ENCODE data around the gene CATSPERB. TPM values are rescaled to one million over a fixed set of nuclear protein-coding genes. Genes with fewer than 3 reads are reported as not detected.

Gene CATSPERB, protein sequence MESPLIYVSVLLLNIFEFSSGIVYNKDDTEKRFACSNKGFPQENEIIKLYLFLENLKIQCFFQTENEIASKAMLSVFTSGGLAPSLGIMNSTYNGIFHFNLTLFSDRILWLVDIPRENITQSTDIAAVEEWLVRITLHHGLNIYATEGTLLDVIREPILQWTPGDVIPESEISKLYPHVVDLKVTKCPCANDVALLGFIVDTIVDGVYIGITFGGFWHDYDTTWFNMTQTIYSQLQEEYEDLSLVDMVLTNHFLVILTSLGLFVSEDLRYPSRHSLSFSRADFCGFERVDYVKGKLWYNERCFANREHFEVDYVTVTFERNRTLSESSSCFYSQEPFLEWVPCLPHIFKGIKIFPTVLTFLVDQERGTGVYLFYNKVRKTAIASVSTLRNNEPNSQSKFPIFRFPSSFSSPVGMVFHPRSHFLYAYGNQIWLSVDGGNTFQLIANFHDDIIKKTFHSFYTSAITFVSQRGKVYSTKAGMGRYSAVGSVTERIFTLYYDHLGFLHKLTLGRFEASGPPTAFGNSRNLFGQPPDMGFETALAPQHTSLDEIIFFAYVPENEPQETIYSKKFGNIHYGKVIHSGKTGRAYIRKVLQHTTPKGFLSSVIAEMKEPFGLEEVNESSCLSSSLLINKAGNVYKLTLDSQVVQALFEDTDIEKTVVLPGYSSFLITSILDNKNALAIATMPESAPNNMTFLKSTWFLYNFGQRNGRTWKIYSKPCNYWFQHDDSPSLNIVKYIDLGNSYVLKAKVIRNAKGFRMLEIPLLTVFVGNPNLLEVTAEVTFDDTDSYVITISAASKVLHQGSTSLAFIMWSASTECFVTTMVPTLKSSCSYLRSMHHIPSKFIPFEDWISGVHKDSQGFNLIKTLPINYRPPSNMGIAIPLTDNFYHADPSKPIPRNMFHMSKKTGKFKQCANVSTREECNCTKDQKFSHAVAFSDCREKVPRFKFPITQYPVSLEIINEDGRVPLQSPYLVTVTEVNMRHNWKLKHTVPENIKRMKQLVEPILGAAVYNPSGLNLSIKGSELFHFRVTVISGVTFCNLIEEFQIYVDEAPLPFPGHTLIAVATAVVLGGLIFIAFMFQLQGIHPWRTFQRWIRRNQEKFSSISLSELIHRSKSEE
- total RNA-seq (2022; extraction: Qiagen RNA extraction), result not detected in 5 replicates

DNA sequence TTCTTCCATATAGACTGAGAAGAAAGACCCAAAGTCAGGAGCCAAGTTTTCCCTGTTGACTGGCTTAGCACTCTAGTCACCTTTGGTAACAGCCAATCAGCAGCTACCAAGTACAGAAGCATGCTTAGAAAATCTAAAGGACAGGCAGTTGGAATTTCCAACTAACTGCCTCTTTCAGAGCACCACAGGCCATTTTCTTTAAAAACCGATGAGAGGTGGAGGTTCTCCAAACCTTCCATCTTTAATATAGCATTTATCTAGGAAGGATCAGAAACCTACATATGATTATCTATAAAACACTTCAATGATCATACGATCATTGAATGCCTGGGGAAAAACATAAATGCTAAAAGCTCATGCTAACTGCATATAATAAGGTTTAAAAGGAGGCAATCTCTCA, at the start of gene CATSPERB:
TSS of gene CATSPERB (minus strand) at position 101 of the 400 bp plus-strand sequence. CDS start 2,607 bp downstream, outside the sequence.

Other genes starting within 250 kb of the CATSPERB start
- gene PPP4R3A, start 221.8 kb downstream of the CATSPERB start, total RNA-seq (2022; extraction: Qiagen RNA extraction), result 59.6 to 91.4 TPM (median 67.7 TPM) in 5 replicates
- 0.54 to 0.70 TPM (median 0.64 TPM) in 5 replicates for gene TC2N, start 135.4 kb upstream of the CATSPERB start, total RNA-seq (2022; extraction: Qiagen RNA extraction)
- 2.4 to 3.3 TPM (median 2.8 TPM) in 5 replicates for gene FBLN5, start 215.6 kb upstream of the CATSPERB start, total RNA-seq (2022; extraction: Qiagen RNA extraction)